GM19043 (cell line): Measurements from ENCODE around the gene SUCNR1.
A peak's percentile ranks its signal among the peaks of the same experiment; 100 is the strongest.
"Not testable (repeated sequence)": the region's sequence is repeated elsewhere in the genome, so short reads cannot be mapped to it uniquely, and the experiment has no call there.

Experiments used
- ATAC-seq: cut with Tn5 transposase; IDR thresholded peaks from one replicate; pipeline ENCODE4 v1.9.1; 2021; ENCODE audit warnings: low read depth; ENCODE audit not compliant: unreplicated experiment

The SUCNR1 gene

GRCh38 chr3:151873398-151873797 is at the start of gene SUCNR1:
SUCNR1 (plus strand) TSS chr3:151873643; CDS start chr3:151879893, 6,250 bp downstream.
- ATAC-seq: no peak

DNA sequence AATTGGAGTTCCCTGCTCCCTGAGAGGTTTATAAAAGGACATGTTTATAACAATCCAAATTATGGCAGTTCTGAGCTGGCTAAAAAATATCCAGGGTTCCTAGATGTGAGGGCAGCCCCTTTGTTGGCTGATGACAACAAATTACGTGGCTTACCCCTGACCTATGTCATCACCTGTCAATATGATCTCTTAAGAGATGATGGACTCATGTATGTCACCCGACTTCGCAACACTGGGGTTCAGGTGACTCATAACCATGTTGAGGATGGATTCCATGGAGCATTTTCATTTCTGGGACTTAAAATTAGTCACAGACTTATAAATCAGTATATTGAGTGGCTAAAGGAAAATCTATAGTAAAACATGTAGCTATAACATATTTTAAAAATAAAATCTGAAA is 45.6 kb upstream of the SUCNR1 start:
- no peak for ATAC-seq

DNA sequence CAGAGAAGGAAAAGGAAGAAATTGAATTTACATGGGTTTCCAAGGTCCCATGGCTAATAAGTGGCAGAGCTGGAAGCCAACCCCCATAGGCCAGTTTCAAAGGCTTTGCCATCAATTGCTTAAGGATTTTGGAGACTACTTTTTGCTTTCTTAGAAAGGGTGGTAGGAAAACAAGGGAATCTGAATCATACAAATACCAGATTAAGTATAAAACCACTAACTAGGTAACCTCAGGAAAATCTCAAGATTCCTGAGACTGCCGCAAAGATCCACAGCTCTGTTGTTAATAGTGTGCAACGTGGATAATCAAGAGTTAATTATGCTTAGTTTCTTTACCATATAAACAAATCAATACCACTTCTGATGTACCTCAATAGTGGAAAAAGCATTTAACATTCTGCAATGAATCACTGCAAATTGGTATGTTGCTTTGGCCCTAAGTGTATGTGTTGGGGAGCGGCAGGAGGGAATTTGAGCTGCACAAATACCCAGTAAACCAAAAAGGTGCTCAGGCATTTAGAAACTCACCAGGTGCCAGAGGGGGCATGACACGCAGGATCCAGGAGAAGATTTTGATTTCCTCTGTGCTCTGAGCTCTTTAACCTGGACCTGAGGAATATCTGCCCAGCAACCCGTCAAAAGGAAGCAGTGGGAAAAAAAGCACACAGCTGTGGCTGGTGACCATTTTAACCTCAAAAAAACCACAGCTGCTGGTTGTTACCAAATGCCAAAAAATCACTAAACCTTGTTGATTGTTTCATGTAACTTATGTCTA is 37.5 kb upstream of the SUCNR1 start:
- no peak for ATAC-seq

DNA sequence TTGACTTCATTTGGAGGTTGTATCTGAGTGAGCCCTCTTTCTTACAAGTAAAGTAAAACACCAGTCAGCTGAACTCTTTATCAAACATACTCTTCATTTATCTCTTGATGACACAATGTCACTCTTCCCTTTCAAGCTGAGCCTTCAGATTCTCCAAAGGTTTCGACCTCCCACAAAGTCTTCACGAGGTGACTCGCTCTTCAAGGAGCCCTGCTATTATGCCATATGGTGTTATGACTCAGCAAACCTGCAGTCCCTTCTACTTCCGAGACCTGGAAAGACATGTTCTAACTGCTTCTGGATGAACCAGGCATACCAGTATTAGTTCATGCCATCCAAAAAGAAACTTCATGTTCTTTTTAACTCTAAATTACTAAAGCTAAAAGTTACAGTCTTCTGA is 36.4 kb upstream of the SUCNR1 start:
- ATAC-seq: no peak

DNA sequence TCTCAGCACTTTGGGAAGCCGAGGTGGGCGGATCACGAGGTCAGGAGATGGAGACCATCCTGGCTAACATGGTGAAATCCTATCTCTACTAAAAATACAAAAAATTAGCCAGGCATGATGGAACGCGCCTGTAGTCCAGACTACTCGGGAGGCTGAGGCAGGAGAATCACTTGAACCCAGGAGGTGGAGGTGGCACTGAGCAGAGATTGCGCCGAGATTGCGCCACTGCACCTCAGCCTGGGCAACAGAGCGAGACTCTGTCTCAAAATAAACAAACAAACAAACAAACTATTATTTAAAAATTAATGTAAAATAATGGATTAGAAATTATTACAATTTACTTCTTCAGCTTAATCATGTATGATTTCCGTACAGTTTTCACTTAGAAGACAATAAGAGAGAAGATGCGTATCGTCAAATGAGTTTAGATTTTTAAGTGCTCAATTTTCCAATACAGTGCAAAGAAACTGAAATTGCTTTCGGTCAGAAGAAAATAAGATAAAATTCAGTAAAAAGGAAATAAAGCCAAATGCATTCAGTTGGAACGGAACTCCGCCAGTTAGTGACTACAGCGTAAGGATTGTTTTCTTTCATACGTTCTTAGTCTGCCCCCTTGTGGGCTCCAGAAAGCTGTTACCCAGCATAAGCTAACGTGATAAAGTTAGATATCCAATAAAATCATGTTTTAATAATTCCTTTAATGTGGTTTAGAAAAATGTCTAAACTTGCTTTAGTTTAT is 34.7 kb upstream of the SUCNR1 start:
- peak; percentile 94 for ATAC-seq

DNA sequence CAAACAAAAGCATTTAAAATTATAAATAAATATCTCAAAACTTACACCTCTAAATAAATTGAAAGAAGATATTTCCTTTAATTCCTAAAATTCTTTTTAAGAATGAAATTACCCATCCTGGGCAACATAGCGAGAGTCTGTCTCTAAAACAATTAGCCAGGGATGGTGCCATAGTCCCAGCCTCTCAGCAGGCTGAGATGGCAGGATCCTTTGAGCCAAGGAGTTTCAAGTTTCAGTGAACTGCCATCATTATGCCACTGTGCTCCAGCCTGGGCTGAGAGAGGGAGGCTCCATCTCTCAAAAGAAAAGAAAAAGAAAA is 34.2 kb upstream of the SUCNR1 start:
- ATAC-seq: no peak

GRCh38 chr3:151841801-151842200 is 31.6 kb upstream of the SUCNR1 start:
- ATAC-seq: no peak

DNA sequence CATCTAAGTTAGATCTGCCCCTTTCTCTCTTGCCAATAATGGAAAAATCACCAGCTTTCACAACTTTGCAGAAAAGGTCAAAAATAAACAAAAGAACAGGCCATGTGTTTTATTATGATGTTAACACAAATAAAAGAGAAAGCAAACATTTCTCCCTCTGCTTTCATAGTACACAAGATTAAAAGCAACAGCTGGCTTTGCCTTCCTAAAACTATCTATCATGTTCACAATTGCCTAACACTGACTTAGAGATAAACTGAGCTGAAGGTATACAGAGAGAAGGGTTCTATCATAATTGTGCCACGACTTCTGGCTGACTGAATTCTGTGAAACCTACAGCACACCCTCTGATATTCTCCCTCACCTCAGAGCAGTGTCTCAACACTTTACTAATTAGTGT is 30.2 kb upstream of the SUCNR1 start:
- no peak for ATAC-seq

GRCh38 chr3:151845306-151845905 is 28.0 kb upstream of the SUCNR1 start:
- ATAC-seq: no peak

DNA sequence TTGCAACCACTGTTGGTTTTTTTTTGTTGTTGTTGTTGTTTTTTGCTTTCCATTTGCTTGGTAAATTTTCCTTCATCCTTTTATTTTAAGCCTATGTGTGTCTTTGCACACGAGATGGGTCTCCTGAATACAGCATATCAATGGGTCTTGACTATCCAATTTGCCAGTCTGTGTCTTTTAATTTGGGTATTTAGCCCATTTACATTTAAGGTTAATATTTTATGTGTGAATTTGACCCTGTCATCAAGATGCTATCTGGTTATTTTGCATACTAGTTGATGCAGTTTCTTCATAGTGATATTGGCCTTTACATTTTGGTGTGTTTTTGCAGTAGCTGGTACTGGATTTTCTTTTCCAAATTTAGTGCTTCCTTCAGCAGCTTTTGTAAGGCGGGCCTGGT is 23.4 kb upstream of the SUCNR1 start:
- not testable (repeated sequence) for ATAC-seq

DNA sequence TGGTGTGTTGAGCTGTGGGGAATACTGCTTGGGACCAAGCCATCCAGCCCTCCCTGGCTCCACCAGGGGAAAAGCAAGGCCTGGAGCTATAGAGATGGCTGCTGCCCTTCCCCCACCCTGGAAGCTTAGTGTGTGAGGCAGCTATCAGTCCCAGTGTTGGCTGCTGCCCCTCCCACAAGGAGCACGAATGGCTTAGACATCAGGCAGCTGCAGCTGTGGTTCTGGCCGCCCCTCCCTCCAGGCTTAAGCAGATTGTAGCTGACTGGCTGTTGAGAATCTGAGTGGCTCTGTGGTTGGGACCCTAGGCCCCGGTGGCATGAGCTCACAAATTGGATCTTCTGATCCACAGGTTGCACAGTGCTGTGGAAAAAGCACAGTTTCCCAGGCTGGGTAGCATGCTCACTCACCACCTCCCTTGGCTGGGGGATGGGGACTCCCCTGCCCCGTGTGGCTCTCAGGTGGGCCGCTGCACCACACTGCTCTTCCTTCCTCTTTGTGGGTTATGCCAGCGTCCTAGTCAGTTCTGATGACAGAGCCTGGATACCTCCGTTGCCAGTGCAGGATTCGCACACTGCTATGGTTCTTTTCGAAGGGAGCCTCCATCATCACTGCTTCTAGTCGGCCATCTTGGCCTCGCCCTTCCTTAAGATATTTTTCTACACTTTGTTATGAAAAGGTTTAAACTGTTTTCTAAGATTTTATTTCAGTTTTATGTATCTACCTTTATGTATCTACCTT is 21.2 kb upstream of the SUCNR1 start:
- no peak for ATAC-seq

GRCh38 chr3:151856118-151856517 is 17.3 kb upstream of the SUCNR1 start:
- ATAC-seq: no peak

- no peak for ATAC-seq
Observed at GRCh38 chr3:151856641-151857040, 16.8 kb upstream of the SUCNR1 start.

- ATAC-seq: no peak
Observed at GRCh38 chr3:151859233-151859673, 14.2 kb upstream of the SUCNR1 start.

DNA sequence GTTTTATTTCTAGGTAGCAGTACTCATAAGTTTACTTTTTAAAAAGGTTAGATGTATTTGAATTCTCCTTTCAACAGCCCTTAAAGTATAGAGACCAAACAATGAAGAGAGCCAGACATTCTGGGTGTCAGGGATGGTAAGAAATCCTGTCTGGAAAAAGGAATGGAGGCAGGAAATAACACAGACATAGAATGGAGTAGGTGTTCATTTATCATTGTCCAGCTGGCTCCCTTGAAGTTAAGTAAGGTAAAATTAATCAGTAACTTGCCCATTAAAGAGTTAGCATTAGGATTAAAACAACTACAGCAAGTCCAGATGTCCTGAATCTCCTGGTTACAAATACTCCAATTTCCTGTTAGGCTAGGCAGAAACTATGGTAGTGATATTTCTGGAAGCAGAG is 13.5 kb upstream of the SUCNR1 start:
- no peak for ATAC-seq

GRCh38 chr3:151863611-151864010 is 9.8 kb upstream of the SUCNR1 start:
- no peak for ATAC-seq

DNA sequence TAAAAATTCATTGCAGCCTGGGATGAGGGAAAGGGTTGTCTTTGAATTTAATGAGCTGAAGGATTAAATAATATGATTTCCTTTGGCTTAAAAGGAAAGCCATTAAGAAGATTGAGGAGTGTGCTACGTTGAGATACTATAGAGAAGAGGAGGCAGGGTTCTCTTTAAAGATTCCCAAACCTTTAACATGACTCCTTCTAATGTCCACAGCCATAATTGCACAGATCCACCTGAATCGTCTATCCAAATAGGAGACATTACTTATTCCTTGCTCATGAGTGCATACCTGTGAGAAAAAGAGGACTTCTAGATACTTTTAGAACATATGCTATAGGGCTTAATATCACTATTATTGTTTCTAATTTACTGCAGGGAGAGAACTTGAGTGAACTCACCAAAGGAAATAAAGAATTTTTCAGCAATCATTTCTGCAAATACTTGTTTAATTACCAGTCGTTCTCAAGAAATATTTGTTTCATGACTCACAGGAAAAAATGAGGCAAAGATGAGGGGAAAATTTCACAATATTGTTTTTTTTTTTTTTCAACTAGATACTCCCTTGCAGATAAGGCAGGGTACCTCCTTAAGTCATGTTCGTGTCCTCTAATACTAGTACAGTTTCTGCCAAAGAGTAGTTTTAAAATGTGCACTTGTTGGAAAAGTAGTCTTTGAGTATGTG is 8.9 kb upstream of the SUCNR1 start:
- ATAC-seq: no peak

DNA sequence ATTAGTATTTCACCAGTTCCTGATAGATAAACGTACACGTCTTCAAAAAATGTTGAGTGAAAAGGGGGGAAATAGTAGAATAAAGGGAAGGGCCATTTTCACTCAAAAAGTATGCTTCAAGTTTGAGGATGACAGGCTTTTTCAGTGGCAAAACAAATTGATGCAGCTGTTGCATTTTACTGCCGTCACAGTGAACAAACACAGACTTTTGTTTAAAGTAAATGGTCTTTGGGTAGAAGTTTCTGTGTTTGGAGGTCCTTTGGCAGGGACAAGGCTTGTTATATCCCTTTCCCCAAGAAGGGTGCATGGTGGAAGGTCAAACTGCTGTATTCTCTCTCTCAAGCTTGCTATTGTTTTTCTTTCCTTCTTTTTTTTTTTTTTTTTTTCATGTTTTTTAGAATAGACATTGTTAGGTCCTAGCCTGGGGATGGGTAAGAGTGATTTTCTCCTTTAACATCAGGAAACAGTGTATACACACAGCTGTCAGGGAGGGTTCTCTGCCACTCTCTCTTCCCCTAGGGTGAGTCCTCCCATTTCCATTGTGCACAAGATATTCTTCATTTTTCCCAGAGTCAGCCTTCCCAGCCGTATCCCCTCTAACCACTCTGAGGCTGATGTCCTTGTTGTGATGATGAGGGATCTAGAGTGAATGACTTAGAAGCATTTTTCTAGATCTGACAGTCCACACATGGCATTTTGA is 6.6 kb upstream of the SUCNR1 start:
- ATAC-seq: no peak

- no peak for ATAC-seq
Observed at GRCh38 chr3:151867666-151868065, 5.8 kb upstream of the SUCNR1 start.

- ATAC-seq: no peak
Observed at GRCh38 chr3:151869181-151869580, 4.3 kb upstream of the SUCNR1 start.
